Ramos (cell line): ENCODE data around the gene IL1RAPL1.
"Not testable (repeated sequence)": the region's sequence is repeated elsewhere in the genome, so short reads cannot be mapped to it uniquely, and the experiment has no call there.

Experiments
- in situ Hi-C: fragments of 300-500 bp; cut with MboI; formaldehyde crosslinking; loops from one replicate; pipeline ENCODE4 v1.14.3; 2022; ENCODE audit warnings: low sequenced_read_pairs; ENCODE audit not compliant: unreplicated experiment

Gene IL1RAPL1

DNA sequence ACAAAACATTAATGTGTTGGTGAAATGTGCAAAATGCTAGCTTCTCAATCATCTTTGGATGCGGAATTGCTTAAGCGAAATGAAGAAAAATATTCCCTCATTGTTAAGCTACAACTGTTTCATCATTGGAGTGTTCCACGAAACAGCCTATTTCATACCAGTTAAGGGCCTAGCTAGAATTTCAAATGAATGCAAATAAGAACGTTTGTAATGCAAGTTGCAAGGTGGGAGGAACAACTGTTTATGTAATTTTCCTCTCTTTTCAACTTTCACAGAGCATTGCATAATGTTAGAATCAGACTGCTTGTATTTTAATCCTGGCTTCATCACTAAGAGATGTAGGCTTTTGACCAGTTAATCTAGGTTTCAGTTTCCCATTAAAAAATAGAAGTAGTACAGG, 480.1 kb downstream of the IL1RAPL1 start:
- in situ Hi-C loops, result no loop called here

DNA sequence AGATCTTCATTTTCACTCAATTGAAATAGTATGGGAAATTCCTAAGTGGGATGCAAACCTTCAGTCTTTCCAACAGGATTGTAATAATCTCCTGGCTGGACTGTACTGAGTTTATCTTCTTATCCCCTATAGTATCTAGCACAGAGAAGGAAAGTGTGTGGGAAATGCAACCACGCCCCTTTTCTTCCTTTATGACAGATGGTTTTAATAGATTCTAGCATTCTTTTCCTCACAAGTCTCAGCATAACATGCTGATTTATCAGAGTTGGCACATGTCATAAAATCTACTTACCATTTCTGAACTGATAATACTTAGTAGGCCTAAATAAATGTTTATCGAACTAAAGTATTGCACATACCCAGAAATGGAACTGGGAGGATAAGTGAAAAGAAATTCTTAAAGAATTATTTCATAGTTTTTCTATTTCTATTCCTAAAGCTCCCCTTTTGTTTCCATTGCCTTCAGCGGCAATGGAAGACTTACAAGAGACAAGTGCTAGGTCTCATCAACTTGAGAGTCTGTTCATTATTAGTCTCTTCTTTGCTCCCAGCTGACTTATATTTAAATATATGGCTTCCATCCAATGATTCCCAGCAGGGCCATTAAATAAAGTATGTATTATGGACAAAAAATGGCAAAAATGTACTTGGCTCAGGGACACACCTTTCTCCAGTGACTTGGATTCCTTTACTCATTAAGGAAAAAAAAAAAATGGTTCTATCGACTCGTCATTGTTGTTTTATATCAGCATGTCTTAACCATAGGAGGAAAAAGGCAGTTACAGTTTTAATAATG, 484.5 kb downstream of the IL1RAPL1 start:
- in situ Hi-C loops, result no loop called here

GRCh38 chrX:29082558-29082957, 495.3 kb downstream of the IL1RAPL1 start:
- in situ Hi-C loops, result no loop called here

GRCh38 chrX:29083823-29084222, 496.6 kb downstream of the IL1RAPL1 start:
- in situ Hi-C loops, result no loop called here

- in situ Hi-C loops, result no loop called here
These were observed 503.6 kb downstream of the IL1RAPL1 start for GRCh38 chrX:29090811-29091210.

DNA sequence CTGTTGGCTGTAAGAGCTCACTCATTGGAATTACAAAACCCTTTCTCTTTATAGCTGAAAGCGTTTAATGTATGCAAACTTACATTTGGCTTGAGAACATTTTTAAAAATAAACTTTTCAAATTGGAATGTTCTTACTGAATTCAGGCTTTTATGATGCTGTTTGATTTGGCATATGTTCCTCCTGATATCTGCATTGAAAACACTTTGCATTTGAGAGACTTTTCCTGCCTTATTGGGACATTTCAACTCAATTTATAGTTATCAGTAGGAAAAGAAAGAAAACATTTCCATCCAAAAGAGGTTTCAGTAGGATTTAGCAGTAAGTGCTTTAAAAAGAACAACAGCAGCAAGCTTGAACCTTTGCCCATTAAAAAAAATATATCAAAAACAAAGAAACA, 520.0 kb downstream of the IL1RAPL1 start:
- in situ Hi-C loops, result no loop called here

GRCh38 chrX:29110041-29110440, 522.8 kb downstream of the IL1RAPL1 start:
- in situ Hi-C loops, result no loop called here

DNA sequence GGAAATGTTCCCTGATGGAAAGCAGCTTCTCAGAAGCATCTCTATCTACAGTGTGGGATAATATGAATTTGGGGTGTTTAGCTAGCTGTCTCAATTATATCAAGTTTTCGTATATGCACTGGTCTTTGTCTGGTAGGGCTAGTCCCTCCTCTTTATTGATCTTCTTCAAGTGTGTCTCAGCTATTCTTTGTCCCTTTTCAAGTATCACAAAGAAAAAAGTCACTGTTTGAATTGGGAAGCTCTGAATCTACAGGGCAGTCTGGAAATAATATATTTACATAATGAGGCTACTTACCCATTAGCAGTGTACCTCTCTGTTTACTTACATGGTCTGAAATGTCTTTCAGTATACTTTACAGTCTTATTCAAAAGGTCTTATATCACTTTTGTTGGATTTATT, 526.0 kb downstream of the IL1RAPL1 start:
- in situ Hi-C loops, result no loop called here

DNA sequence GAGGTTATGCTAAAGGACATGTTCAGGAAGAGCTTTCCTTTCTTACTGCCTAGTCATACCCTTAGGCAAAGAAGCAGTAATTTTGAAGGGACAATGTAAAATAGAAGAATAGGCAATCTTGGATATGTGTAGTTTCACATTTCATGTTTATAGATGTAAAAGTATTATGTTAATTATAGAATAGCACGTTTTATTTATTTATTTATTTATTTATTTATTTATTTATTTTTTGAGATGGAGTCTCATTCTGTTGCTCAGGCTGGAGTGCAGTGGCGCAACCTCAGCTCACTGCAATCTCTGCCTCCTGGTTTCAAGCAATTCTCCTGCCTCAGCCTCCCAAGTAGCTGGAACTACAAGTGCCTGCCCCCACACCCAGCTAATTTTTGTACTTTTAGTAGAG, 535.6 kb downstream of the IL1RAPL1 start:
- in situ Hi-C loops, result not testable (repeated sequence)

DNA sequence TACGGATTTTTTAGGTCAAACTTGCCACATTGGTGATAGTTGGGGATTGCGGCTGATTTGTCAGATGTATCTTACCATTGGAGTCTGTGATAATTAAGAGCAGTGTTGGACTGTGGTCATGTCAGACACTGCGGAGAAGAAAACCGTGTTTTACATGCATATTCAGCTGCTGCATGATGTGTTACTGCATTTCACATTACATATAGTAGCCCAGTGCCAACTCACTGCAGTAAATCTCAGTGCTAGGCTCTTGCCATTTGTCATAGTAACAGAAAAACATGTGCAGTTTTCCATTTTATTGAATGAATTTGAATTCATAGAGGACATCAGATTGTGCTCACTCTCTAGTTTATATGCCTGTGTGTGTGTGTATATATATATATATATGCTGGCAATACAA, 543.7 kb downstream of the IL1RAPL1 start:
- in situ Hi-C loops, result no loop called here

GRCh38 chrX:29136904-29137303, 549.7 kb downstream of the IL1RAPL1 start:
- in situ Hi-C loops, result no loop called here

DNA sequence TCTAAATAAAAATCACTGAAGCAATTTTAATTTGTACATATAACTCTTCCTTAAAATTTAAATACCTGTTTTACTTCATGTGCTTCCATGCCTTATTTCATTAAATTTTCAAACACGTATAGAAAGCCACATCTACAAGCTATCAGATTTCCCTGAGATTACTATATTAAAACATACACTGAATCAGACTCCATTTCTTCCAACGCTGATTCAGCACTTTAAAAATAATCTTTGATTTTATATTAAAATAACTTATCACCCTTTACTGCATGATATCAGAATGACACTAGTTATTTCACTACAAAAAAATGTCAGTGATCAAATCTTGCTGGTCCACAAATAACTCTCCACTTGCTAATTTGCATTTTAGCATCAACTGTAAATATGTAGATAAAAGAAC, 550.8 kb downstream of the IL1RAPL1 start:
- in situ Hi-C loops, result no loop called here

DNA sequence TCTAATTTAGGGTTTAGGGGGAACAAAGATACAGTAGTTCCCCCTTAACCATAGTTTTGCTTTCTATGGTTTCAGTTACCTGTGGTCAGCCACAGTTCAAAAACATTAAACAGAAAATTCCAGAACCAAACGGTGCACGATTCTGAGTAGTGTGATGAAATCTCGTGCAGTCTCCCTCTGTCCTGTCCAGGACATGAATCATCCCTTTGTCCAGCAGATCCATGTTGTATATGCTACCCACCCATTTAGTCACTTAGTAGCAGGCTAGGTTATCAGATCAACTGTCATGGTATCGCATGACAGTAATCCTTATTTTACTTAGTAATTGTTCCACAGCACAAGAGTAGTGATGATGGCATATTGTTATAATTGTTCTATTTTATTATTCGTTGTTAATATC, 556.1 kb downstream of the IL1RAPL1 start:
- in situ Hi-C loops, result no loop called here

GRCh38 chrX:29143756-29144155, 556.5 kb downstream of the IL1RAPL1 start:
- in situ Hi-C loops, result no loop called here

DNA sequence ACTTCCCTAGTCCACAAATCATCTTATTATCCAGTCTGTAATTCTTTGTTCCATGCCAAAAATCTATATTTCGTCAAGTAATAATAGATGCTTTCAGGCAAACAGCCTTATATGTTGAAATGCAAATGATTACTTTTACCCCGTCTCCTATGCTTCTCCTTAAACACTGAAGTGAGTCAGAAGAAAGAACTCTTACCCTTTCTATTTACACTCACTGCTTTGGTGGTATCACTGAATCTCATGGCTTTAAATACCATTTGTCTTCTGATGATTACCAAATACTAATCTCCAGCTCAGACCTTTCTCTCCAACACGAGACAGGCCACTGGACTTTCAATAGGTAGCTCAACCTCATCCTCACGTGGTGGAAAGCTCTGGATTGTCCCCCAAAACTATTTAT, 558.1 kb downstream of the IL1RAPL1 start:
- in situ Hi-C loops, result no loop called here

- in situ Hi-C loops, result no loop called here
These were observed 561.3 kb downstream of the IL1RAPL1 start for GRCh38 chrX:29148511-29148910.

DNA sequence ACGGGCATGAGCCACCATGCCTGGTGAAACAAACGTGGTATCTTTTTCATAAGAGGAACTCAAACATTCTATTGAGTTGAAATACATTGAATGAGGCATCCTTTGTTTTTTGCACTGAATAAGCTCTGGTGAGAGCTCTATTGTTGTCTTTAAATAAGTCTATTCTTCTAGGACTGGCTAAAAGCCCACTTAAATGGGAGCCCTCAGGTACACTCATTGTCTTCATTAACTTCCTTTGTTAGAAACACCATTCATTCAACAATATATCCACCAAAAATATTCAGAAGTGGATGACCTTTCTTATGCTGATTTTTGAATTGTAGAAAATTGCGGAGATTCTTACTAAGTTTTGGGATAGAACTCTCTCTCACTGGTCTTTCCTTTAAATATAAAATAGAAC, 568.0 kb downstream of the IL1RAPL1 start:
- in situ Hi-C loops, result no loop called here

- in situ Hi-C loops, result no loop called here
These were observed 585.6 kb downstream of the IL1RAPL1 start for GRCh38 chrX:29172880-29173279.

- in situ Hi-C loops, result no loop called here
These were observed 600.0 kb downstream of the IL1RAPL1 start for GRCh38 chrX:29187264-29187663.

GRCh38 chrX:29196501-29196900, 609.3 kb downstream of the IL1RAPL1 start:
- in situ Hi-C loops, result no loop called here

DNA sequence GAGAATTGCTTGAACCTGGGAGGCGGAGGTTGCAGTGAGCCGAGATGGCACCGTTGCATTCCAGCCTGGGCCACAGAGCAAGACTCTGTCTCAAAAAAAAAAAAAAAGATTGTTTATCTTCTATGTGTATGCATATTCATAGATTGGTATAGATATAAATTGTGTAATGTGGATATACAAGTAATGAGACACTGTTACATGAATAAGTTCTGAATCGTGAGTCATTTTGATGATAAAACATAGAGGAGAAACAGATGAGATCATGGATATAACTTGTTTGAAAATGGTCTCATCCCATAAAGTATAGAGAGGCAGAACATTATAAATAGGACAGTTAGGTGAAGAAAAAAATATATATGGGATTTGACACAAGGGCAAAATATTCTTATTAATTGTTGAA, 628.0 kb downstream of the IL1RAPL1 start:
- in situ Hi-C loops, result no loop called here

DNA sequence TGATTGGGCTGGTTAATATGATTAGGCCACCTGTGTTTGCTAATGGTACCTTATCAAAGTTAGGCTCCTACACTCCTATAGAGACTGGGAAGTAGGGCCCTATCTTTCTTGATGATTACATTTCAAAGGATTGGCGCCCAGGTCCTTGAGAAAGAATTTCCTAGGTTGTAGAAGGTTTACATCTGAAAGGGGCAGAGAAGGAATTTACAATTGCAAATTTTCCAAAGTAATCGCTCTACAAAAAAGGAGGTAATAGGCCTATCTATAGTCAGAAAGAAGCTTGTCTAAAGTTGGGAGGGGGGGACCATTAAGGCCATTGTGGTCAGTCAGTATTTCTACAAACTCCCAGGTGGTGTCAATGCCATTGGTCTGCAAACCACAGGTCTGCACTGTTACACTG, 638.4 kb downstream of the IL1RAPL1 start:
- in situ Hi-C loops, result no loop called here
